ENCODE measurements around the gene TSSK6.
"Not testable (repeated sequence)": the region's sequence is repeated elsewhere in the genome, so short reads cannot be mapped to it uniquely, and the experiment has no call there.

Gene TSSK6

GRCh38 chr19:19487950-19488874 is 27.1 kb downstream of the TSSK6 start:
- no peak for DNase-seq (ENCODE audit: low read depth)

GRCh38 chr19:19487077-19487949 is 28.0 kb downstream of the TSSK6 start:
- DNase-seq (ENCODE audit: low read depth): no peak

- DNase-seq (ENCODE audit: low read depth): no peak
Observed at GRCh38 chr19:19486343-19487076, 28.8 kb downstream of the TSSK6 start.

GRCh38 chr19:19485998-19486290 is 29.4 kb downstream of the TSSK6 start:
- DNase-seq (ENCODE audit: low read depth): no peak

- DNase-seq (ENCODE audit: low read depth): no peak
Observed at GRCh38 chr19:19485161-19485997, 30.0 kb downstream of the TSSK6 start.

GRCh38 chr19:19482809-19483596 is 32.3 kb downstream of the TSSK6 start:
- no peak for DNase-seq (ENCODE audit: low read depth)

- no peak for DNase-seq (ENCODE audit: low read depth)
Observed at GRCh38 chr19:19480688-19481087, 34.7 kb downstream of the TSSK6 start.

GRCh38 chr19:19477705-19478383 is 37.5 kb downstream of the TSSK6 start:
- DNase-seq (ENCODE audit: low read depth): no peak

- DNase-seq (ENCODE audit: low read depth): no peak
Observed at GRCh38 chr19:19475849-19476828, 39.2 kb downstream of the TSSK6 start.

GRCh38 chr19:19475015-19475765 is 40.2 kb downstream of the TSSK6 start:
- DNase-seq (ENCODE audit: low read depth): no peak

GRCh38 chr19:19472106-19472505 is 43.2 kb downstream of the TSSK6 start:
- DNase-seq (ENCODE audit: low read depth): not testable (repeated sequence)

GRCh38 chr19:19471682-19472081 is 43.7 kb downstream of the TSSK6 start:
- DNase-seq (ENCODE audit: low read depth): no peak

- no peak for DNase-seq (ENCODE audit: low read depth)
Observed at GRCh38 chr19:19470579-19470978, 44.8 kb downstream of the TSSK6 start.

- DNase-seq (ENCODE audit: low read depth): no peak
Observed at GRCh38 chr19:19468424-19469050, 46.8 kb downstream of the TSSK6 start.

GRCh38 chr19:19466201-19466600 is 49.1 kb downstream of the TSSK6 start:
- no peak for DNase-seq (ENCODE audit: low read depth)

GRCh38 chr19:19465436-19466070 is 49.8 kb downstream of the TSSK6 start:
- DNase-seq (ENCODE audit: low read depth): no peak
